Measurements from ENCODE around the gene POU2F2.
A peak's percentile ranks its signal among the peaks of the same experiment; 100 is the strongest.

Gene POU2F2

DNA sequence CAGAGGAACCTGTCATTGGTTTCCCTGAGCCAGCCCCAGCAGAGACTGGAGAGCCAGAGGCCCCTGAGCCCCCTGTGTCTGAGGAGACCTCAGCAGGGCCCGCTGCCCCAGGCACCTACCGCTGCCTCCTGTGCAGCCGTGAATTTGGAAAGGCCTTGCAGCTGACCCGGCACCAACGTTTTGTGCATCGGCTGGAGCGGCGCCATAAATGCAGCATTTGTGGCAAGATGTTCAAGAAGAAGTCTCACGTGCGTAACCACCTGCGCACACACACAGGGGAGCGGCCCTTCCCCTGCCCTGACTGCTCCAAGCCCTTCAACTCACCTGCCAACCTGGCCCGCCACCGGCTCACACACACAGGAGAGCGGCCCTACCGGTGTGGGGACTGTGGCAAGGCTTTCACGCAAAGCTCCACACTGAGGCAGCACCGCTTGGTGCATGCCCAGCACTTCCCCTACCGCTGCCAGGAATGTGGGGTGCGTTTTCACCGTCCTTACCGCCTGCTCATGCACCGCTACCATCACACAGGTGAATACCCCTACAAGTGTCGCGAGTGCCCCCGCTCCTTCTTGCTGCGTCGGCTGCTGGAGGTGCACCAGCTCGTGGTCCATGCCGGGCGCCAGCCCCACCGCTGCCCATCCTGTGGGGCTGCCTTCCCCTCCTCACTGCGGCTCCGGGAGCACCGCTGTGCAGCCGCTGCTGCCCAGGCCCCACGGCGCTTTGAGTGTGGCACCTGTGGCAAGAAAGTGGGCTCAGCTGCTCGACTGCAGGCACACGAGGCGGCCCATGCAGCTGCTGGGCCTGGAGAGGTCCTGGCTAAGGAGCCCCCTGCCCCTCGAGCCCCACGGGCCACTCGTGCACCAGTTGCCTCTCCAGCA is 52.1 kb downstream of the POU2F2 start:
- no peak for DNase-seq (ENCODE audit: low read depth in 2 of 2)

DNA sequence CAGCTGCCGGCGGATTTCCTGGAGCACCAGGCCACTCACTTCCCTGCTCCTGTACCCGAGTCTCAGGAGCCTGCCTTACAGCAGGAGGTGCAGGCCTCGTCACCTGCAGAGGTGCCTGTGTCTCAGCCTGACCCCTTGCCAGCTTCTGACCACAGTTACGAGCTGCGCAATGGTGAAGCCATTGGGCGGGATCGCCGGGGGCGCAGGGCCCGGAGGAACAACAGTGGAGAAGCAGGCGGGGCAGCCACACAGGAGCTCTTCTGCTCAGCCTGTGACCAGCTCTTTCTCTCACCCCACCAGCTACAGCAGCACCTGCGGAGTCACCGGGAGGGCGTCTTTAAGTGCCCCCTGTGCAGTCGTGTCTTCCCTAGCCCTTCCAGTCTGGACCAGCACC is 53.0 kb downstream of the POU2F2 start:
- DNase-seq (ENCODE audit: low read depth in 2 of 2) = no peak

DNA sequence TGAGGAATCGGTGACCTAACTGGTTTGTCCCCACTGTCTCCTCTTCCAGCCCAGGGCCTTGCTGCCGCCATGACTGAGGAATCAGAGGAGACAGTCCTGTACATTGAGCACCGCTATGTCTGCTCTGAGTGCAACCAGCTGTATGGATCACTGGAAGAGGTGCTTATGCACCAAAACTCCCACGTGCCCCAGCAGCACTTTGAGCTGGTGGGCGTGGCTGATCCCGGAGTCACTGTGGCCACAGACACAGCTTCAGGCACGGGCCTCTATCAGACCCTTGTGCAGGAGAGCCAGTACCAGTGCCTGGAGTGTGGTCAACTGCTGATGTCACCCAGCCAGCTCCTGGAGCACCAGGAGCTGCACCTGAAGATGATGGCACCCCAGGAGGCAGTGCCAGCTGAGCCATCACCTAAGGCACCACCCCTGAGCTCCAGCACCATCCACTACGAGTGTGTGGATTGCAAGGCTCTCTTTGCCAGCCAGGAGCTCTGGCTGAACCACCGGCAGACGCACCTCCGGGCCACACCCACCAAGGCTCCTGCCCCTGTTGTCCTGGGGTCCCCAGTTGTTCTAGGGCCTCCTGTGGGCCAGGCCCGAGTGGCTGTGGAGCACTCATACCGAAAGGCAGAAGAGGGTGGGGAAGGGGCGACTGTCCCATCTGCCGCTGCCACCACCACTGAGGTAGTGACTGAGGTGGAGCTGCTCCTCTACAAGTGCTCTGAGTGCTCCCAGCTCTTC is 53.5 kb downstream of the POU2F2 start:
- DNase-seq (ENCODE audit: low read depth in 2 of 2) = no peak

DNA sequence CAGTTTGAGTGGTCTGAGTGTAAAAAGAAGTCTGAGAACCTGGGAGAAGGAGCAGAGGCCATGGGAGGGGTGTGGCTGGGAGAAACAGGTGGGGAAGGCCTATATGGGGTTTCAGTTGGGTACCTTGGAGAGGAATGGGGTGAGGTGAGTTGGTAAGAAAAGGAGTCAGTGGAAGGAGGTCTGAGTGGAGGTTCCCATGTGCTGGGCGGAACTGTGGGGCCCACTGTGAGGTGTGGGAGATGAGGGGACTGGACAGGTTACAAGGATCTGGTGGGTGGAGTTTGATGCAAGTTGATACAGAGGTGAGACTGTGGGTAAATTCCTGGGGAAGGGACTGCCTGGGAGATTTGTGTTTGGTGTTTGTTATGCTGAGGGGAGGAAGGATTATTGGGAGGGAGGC is 54.2 kb downstream of the POU2F2 start:
- no peak for DNase-seq (ENCODE audit: low read depth in 2 of 2)

DNA sequence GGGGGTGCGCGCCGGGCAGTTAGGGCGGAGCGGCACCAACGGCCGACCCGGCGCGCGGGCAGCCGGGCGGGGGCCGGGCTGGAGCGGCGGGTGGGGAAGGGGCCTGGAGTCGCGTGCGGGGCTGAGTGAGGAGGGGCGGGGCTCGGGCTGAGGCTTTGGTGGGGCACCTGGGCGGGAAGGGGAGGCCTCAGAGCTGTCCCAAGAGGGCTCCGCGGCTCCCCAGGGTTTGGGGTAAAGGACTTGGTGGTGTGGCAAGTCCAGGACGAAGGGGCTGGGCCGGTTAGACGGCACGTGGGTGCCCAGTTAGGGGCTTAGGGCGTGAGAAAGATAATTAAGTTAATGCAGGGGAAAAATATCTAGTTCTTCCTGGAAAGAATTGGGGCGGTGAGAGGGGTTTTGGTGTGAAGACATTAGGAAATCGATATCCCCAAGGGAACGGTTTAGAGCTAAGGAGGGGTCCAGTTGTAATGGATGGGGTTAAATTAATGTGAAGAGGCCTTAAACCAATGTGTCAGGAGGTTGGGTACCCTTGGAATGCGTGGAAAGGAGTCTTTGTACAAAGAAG is 55.8 kb downstream of the POU2F2 start:
- DNase-seq (ENCODE audit: low read depth in 2 of 2) = peak in 1 of 2 donors; percentile 43

DNA sequence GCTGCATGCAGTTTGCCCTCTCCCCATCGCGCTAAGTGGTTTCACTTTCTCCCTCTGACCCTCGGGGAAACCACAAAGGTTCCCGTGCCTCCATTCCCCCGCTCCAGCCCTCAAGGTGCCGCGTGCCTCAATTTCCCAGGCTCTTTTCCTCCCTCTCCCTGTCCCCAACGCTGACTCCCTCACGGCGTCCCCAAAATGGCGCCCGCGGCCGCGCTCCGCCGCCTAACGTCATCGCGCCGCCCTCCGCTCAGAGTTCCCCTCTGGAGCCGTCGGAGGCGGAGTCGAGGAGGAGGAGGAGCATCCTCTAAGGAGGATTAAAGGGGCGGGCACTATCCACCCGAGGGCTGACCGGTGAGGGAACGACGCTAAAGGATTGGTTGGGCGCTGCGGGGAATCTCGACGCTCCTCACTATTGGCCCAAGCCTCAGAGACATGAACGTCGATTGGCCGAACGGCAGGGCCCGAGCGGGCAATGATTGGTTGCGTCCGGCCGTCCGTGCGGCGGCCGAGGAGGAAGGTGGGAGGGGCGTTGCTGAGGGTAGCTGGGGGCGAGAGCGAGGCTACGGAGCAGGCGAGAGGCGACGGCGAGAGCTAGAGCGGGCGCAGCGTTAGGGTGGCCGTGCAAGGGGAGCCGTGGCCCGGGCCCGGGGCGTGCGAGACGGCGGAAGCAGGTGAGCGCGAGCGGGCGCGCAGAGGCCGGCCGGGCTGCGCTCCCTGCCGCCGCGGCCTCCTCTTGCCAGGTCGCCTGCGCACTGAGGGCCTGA is 56.4 kb downstream of the POU2F2 start, which contains the start of gene ZNF574:
Gene ZNF574, plus strand, starts transcription at position 551 of the 764 bp plus-strand sequence. CDS start 2,441 bp downstream, outside the sequence.
- DNase-seq (ENCODE audit: low read depth in 2 of 2) = peak; percentile 95 to 97

DNA sequence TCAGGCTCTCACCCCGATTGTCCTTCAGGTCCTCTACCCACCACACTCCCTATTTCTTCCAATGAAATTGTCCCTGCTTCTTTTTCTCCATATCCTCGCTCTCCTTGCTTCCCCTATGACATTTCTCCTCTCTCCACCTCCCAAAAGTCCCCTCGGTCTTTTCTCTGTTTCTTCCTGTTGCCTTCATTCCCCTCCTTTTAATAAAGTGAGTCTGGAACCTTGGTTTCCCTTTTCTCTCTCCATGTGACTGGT is 57.0 kb downstream of the POU2F2 start:
- DNase-seq (ENCODE audit: low read depth in 2 of 2) = no peak

DNA sequence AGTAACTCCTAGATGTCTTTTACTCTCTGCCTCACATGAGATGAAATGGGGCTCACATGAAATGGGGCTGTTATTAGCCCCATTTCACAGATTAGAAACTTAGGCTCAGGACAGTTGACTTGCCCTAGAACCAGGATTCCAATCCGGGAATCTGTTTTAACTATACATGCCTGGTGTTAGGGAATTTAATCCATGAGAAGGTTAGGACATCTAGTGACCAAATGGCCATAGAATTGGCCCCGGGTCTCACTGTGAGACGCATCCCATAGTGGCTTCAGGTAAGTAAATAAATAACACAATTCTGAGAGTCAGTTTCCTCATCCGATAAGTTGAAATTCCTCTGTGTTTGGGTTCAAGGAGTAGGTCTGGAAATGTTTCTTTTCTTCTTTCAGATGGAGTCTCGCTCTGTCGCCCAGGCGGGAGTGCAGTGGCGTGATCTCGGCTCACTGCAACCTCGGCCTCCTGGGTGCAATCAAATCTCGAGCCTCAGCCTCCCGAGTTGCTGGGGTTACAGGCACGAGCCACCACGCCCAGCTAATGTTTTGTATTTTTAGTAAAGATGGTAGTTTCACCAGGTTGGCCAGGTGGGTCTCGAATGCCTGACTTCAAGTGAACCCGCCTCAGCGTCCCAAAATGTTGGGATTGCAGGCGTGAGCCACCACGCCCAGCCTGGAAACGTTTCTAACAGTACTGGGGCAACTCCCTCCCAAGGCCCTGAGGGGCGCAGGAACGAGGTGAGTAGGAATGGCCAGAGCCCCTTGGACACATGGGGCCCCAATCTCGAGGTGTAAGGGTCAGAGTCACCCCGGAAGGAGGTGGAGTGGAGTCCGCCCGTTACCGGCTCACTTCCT is 57.5 kb downstream of the POU2F2 start:
- no peak for DNase-seq (ENCODE audit: low read depth in 2 of 2)

DNA sequence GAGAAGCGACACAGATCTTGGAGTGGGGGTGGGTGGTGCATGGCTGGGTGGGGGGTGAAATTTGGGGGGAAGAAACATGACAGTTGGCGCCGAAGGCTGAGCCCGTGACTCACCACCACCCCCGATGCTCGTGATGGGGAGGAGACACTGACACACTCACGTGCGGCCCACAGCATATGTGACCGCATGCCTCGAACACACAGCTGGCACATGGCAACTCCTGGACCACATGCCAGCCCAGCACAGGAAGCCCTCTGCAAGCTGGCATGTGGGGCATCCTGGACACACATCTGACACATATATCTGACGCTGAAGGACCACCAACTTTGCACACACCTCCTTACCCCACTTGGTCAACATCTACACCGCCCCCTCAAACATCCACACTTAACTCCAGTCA is 61.0 kb downstream of the POU2F2 start:
- no peak for DNase-seq (ENCODE audit: low read depth in 2 of 2)

DNA sequence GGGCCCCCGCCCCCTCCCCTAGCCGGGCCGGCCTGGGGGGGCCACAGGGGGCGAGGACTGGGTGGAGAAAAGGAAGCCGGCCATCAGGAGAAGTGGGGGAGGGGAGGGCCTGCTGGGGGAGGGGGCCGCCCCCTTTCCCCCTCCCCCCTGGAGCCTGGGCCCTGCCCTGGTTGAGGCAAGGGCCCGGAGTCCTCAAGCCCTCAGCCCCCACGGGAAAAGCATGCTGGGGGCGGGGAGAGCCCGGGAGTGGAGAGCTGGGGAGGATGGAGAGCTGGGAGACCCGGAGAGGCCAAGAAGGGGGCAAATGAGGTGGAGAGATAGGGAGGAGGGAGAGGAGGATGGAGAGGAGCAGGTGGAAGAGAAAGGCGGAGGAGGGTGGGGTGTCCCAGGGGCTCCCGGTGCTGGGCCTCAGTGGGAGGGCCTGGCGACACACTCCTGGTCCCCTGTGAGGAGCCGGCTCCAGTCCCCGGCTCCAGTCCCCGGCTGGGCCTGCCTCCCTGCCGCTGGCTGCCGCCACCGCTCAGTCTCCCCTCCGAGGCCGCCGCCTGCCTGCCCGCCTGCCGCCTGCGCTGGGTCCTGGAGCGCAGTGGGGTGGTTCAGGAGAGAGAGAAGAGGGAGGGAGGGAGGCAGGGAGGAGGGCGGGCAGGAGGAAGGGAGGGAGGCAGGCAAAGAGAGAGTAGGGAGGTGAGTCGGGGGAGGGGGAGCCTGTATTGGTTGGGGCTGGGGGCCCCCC is 62.5 kb downstream of the POU2F2 start, which contains the start of gene GRIK5:
Gene GRIK5, minus strand, starts transcription at position 588 of the 733 bp plus-strand sequence. CDS start 4,436 bp downstream, outside the sequence.
- no peak for DNase-seq (ENCODE audit: low read depth in 2 of 2)

DNA sequence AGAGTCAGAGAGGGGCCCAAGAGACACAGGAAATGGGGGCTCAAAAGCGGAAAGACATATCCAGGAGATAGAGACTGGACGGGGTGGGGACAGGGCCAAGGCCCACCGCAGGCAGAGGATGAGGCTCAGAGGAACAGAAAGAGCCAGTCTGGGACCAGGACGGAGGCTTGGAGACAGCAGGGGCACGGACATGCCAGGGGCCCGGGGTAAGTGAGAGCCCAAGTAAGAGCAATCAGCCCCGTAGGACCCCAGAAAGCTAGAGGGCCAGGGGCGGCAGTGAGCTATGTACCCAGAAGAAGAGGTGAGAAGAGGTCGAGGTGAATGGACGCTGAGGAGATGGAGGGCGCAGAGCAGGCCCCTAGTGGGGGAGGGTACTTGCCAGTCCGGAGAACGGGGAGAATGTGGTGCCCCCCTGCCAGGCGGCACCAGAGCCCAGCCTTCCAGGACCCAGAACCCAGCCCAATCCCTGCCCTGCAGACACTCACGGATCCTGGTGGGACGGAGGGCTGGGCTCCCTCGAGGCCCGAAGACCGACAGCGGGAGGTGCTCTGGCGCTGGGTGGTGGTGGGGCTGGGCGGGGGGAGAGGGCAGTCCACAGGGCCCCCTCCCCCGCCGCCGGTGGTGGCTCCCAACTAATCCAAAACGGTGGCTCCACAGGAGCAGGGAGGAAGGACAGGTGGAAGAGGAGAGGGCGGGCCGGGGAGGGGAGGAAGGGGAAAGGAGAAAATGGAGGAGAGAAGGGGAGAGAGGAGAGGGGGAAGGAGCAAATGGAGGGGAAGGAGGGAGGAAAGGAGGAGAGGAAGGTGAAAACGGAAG is 63.3 kb downstream of the POU2F2 start:
- DNase-seq (ENCODE audit: low read depth in 2 of 2) = no peak

DNA sequence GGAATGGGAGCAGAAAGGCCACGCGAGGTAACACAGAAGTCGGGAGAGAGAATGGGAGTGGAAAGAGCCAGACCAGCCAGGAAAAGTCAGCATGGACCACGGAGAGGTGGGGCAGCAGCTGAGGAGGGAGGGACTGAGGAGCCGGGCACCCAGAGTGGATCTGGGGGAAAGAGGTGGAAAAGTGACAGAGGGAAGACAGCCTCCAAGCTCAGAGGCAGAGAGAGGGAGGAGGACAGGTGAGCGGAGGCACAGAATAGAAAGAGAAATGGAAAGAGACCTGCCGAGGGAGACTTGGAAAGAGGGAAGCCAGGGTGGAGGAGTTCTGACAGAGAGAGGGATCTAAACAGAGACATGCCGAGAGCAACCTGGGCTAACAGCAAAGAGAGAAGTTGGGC is 63.9 kb downstream of the POU2F2 start:
- DNase-seq (ENCODE audit: low read depth in 2 of 2) = no peak

DNA sequence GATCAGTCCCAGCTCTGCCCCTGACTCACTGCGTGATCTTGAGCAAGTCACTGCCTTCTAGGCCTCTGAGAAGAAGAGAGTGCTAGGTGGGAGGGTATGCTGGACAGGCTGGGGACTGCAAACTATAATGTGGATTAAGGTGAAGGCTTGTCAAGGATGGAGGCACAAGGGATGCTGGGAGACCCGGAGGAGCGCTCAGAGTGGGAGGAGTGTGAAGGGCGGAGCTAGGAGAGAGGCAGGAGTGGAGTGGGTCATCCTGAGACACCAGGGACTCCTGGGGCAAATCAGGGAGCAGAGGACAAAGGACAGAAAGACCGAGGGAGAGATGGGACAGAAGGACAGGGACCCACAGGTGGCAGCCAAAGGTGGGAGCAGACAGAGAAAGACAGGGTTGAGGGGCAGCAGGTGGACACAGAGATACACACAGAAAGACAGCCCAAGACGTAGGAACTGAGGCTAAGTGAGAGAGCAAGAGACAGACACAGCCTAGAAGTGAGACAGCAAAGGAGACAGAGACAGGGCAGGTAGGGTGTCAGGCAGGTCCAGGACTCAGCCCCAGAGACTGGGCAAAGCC is 64.8 kb downstream of the POU2F2 start:
- DNase-seq (ENCODE audit: low read depth in 2 of 2) = no peak

DNA sequence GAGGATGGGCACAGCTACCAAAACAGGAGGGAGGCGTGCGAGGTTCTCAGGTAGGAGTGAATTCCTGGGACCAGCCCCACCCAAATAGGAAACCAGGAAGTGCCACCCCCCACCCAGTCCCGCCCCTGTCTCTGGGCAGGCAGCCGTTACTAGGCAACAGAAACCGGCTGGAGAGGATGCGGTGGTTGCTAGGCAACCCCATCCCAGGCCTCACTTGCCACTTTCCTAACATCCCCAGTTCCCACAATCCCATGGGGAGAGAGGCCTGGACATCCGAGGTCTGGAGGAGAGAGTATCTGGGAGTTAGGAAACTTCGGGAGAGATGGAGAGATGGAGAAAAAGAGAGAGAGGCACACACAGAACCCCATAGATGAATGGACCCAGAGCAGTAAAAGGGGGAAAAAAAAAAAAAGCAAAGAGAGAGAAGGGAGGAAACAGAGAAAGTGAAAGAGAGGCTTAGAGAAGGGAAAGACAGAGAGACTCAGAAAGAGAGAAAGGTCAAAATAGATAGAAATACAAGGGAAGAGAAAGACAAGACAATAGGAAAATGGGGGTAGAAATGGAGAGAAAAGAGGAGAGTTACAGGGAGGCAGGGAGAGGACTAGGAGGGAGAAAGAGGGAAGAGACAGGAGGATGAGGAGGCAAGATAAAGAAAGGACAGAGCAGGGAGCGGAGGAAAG is 66.0 kb downstream of the POU2F2 start:
- DNase-seq (ENCODE audit: low read depth in 2 of 2) = no peak

DNA sequence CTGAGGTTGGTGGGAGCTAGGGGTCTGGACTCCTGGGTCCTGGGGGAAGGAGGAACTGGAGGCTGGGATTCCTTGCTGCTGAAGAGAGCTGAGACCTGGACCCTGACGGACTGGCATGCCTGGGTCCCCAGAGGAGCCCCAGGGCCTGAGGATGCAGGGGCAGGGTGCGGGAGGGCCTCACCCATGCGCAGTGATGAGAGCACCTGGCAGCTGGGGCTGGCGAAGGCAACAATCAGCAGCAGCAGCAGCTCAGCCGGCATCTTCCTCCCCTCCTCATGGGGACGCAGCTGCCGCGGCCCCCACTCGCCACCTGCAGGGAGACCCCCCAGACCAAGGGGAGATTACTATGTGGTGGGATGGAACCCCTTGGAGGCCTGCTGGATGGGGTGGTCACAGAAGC is 66.7 kb downstream of the POU2F2 start:
- no peak for DNase-seq (ENCODE audit: low read depth in 2 of 2)

DNA sequence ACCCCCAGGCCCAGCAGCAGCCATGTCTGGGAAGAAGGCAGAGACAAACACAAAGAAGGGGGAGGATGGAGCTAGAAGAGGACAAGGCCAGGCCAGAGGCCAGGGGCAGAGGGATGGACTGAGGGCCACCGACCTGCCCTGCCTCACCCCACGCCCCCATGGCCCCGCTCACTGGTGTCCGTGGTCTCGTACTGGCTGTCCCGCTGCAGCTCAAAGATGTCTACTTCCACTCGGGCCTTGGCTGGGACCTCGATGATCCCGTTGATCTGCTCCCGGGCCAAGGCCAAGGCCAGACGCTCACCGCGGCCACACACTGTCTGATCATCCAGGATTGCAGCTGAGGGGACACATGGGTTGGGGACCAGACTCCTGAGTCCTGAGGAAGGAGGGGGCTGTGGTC is 67.2 kb downstream of the POU2F2 start:
- DNase-seq (ENCODE audit: low read depth in 2 of 2) = no peak

DNA sequence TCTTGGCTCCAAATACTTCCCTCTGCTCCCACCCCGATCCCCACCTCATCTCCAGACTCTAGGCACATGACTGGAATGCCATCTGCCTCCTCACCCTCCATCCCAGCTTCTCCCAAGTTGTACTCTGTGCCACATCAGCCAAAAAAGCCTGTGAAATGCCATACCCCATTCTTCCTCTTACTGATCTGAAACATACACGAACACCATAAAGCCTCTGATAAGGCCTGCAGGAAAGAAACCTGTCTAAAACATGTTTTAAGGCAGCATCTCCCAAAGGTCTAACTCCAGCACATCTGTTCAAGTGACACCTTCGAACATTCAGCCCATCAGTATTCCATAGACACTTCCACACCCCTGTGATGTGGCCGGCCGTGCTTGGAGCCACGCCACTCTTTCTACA is 67.8 kb downstream of the POU2F2 start:
- no peak for DNase-seq (ENCODE audit: low read depth in 2 of 2)

DNA sequence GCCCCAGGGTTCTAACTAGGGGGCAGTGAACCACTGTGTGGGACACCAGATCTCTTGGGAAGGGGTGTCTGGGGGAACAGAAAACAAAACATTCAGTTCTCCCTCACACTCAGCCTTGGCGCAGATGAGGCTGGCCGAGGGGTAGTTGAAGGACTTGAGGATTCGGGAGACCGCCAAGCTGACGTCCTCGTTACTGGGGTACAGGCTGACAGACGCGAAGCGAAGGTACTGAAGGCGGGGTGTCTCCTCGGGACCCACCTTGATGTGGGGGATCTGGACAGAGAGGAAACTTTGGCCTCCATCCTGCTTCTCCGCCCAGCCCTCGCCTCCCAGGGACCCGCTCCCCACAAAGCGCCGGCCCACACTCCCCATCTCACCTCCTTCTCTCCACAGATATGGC is 69.9 kb downstream of the POU2F2 start:
- no peak for DNase-seq (ENCODE audit: low read depth in 2 of 2)

DNA sequence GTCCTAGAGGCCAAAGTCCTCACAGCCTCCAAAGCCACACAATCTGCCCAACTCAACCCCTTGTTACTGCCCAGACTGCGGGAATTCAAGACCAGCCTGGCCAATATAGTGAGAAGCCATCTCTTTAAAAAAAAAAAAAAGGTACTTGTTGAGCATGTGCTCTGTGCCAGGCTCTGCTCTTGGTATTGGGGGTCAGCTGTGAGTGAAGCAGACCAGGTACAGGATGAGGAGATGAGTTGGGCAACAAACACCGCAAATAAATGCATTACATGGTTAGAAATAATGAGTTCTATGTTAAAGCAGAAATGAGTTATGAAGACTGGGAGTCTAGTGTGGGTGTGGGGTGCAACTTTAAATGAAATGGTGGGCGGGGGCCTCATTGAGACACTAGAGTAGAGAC is 72.1 kb downstream of the POU2F2 start:
- DNase-seq (ENCODE audit: low read depth in 2 of 2) = no peak
